Measurements from ENCODE around the gene UBR3. TPM values are rescaled to one million over a fixed set of nuclear protein-coding genes. Genes with fewer than 3 reads are reported as not detected.

The UBR3 gene
- total RNA-seq, 1 donor from 2014 or later = 67.8 TPM

DNA sequence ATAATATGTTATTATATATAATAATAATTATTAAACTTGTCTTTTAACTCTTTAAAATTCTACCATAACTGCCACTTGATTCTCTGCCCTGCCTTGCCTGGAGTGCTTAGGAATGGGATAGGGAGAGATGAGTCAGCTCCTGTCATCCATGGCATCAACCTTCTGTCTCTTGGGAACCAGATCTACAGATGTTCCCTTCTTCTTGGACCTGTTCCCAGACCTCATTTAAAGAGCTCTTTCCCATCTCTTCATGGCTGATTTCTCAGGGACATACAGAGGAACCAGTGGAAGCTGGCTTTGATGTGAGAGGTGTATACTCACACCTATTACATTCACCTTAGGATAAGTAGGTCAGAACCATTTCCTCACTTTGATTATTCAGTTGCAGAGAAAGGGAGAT lies 195.4 kb downstream of the UBR3 start:
- Histone ChIP-seq H3K27ac (ENCODE audit: low read depth, low read length) (no peak overlapping the region), H3K9me3 (ENCODE audit: control insufficient read depth in 3 of 3, low read length in 3 of 3) (no peaks in the 10 kb centered on the region), H3K27me3 (ENCODE audit: control insufficient read depth in 3 of 3, insufficient read depth in 3 of 3, low read length in 3 of 3) (no peaks in the 10 kb centered on the region), H3K36me3 (ENCODE audit: control insufficient read depth in 3 of 3, insufficient read depth in 3 of 3, low read length in 3 of 3) (peaks cover 0 to 10% (median 0%) of the 10 kb centered on the region in 3 donors), H3K9ac (ENCODE audit: low read depth in 1 of 3, low read length in 3 of 3) (no peak overlapping the region), H3K4me1 (ENCODE audit: control insufficient read depth in 3 of 3, insufficient read depth in 3 of 3, low read length in 3 of 3) (peaks cover 5 to 7% (median 7%) of the 10 kb centered on the region in 3 donors), H3K4me3 (ENCODE audit: low read length in 3 of 3) (no peak overlapping the region)

DNA sequence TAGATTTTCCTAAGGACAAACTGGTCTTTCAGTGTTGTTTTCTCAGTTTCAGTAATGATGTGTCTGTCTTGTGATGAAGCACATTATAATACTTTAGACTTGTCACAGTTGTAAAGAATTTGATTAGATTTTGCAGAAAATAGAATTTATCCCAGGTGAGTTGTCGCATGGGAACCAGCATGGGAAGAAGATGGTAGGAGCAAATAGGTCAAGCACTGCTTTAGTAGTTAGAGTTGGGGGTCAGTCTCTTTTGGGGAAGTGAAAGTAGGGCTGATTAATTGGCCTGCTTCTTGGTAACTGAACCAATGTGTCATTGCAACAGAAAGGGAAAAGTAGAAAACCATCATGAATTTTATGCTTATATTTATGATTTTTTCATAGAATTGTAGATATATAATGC lies 197.5 kb downstream of the UBR3 start:
- no peak overlapping the region for H3K9ac ChIP-seq (ENCODE audit: low read depth in 1 of 3, low read length in 3 of 3)
- H3K9me3 ChIP-seq (ENCODE audit: control insufficient read depth in 3 of 3, low read length in 3 of 3) = no peaks in the 10 kb centered on the region
- H3K27me3 ChIP-seq (ENCODE audit: control insufficient read depth in 3 of 3, insufficient read depth in 3 of 3, low read length in 3 of 3) = no peaks in the 10 kb centered on the region
- no peak overlapping the region for H3K27ac ChIP-seq (ENCODE audit: low read depth, low read length)
- H3K36me3 ChIP-seq (ENCODE audit: control insufficient read depth in 3 of 3, insufficient read depth in 3 of 3, low read length in 3 of 3) = peaks cover 0 to 18% (median 10%) of the 10 kb centered on the region in 3 donors
- no peak overlapping the region for H3K4me3 ChIP-seq (ENCODE audit: low read length in 3 of 3)
- no peaks in the 10 kb centered on the region for H3K4me1 ChIP-seq (ENCODE audit: control insufficient read depth in 3 of 3, insufficient read depth in 3 of 3, low read length in 3 of 3)

DNA sequence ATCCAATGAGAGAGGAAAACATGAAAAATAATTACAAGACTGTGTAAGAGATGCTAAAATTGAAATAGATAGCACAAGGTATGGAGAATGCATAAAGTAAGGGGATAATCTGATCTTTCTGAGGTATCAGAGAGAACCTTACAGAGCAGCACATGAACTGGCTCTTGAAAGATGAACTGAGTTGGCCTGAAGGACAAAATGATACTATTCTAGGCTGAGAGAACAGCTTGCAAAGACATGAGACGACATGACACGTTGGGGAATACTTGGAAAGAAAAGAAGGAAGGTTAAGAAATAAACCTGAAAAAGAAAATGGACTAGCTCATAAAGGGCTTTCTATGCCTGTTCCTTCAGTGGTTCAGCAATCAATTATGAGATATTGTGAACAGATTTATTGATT lies 198.0 kb downstream of the UBR3 start:
- Histone ChIP-seq H3K4me1 (ENCODE audit: control insufficient read depth in 3 of 3, insufficient read depth in 3 of 3, low read length in 3 of 3) (no peaks in the 10 kb centered on the region), H3K27ac (ENCODE audit: low read depth, low read length) (no peak overlapping the region), H3K9me3 (ENCODE audit: control insufficient read depth in 3 of 3, low read length in 3 of 3) (no peaks in the 10 kb centered on the region), H3K36me3 (ENCODE audit: control insufficient read depth in 3 of 3, insufficient read depth in 3 of 3, low read length in 3 of 3) (peaks cover 0 to 23% (median 15%) of the 10 kb centered on the region in 3 donors), H3K4me3 (ENCODE audit: low read length in 3 of 3) (no peak overlapping the region), H3K27me3 (ENCODE audit: control insufficient read depth in 3 of 3, insufficient read depth in 3 of 3, low read length in 3 of 3) (no peaks in the 10 kb centered on the region), H3K9ac (ENCODE audit: low read depth in 1 of 3, low read length in 3 of 3) (no peak overlapping the region)

DNA sequence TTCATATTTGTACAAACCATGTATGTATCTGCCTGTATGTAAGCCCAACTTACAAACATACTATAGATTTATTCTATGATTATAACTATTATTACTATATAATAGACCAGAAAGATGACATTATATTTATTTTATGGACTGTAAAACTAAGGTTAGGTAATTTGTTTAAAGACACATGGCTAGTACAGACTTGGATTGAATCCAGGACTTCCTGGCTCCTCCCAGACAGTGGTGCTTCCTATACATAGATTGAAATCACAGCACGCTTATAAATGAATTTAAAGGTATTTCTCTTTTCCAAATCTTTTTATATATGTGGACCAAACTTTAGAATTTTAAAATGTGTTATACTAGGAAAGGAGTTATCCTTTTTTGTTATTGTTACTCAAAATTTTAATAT lies 199.1 kb downstream of the UBR3 start:
- Histone ChIP-seq H3K9ac (ENCODE audit: low read depth in 1 of 3, low read length in 3 of 3) (no peak overlapping the region), H3K27ac (ENCODE audit: low read depth, low read length) (no peak overlapping the region), H3K4me1 (ENCODE audit: control insufficient read depth in 3 of 3, insufficient read depth in 3 of 3, low read length in 3 of 3) (no peaks in the 10 kb centered on the region), H3K4me3 (ENCODE audit: low read length in 3 of 3) (no peak overlapping the region), H3K27me3 (ENCODE audit: control insufficient read depth in 3 of 3, insufficient read depth in 3 of 3, low read length in 3 of 3) (no peaks in the 10 kb centered on the region), H3K9me3 (ENCODE audit: control insufficient read depth in 3 of 3, low read length in 3 of 3) (no peaks in the 10 kb centered on the region), H3K36me3 (ENCODE audit: control insufficient read depth in 3 of 3, insufficient read depth in 3 of 3, low read length in 3 of 3) (peaks cover 0 to 23% (median 19%) of the 10 kb centered on the region in 3 donors)

DNA sequence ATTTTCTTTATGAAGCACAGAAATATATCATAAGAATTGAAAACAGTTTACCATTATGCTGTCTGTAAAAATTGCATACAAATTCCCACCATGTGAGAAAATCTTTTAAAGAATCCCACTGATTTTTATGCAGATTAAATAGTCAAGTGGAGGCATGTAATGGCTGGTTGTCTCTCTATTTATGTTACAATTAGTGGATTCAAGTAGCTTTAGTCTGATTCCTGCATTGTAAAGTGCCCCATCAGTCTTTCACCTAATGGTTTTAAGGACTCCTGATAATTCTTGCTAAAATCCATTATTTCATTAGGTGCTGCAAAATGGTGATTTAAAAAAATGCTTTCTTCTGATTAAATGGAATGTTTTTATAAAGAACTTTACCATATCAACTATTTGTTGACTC lies 202.3 kb downstream of the UBR3 start:
- H3K4me1 ChIP-seq (ENCODE audit: control insufficient read depth in 3 of 3, insufficient read depth in 3 of 3, low read length in 3 of 3) = no peaks in the 10 kb centered on the region
- H3K9me3 ChIP-seq (ENCODE audit: control insufficient read depth in 3 of 3, low read length in 3 of 3) = no peaks in the 10 kb centered on the region
- no peak overlapping the region for H3K9ac ChIP-seq (ENCODE audit: low read depth in 1 of 3, low read length in 3 of 3)
- H3K27me3 ChIP-seq (ENCODE audit: control insufficient read depth in 3 of 3, insufficient read depth in 3 of 3, low read length in 3 of 3) = no peaks in the 10 kb centered on the region
- peaks cover 0 to 23% (median 19%) of the 10 kb centered on the region in 3 donors for H3K36me3 ChIP-seq (ENCODE audit: control insufficient read depth in 3 of 3, insufficient read depth in 3 of 3, low read length in 3 of 3)
- H3K27ac ChIP-seq (ENCODE audit: low read depth, low read length) = no peak overlapping the region
- no peak overlapping the region for H3K4me3 ChIP-seq (ENCODE audit: low read length in 3 of 3)

DNA sequence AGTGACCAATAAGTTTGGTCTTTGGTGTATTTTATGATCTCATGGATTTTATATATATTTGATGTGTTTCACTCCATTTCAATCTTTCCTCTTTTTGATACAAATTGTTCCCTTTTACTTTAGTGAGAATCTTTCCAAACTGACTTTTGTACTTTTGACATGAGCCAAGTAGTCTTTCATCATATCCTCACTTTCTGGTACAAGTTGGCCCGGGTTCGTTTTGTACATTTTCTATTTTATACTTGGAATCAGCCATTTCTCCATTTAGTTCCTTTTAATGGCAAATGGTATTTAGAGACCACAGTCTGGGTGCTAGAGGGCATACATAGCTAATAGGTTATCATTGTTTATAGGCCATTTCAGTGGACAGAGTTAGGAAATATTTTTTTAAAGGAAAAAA lies 202.8 kb downstream of the UBR3 start:
- Histone ChIP-seq H3K36me3 (ENCODE audit: control insufficient read depth in 3 of 3, insufficient read depth in 3 of 3, low read length in 3 of 3) (peaks cover 0 to 23% (median 19%) of the 10 kb centered on the region in 3 donors), H3K9ac (ENCODE audit: low read depth in 1 of 3, low read length in 3 of 3) (no peak overlapping the region), H3K27me3 (ENCODE audit: control insufficient read depth in 3 of 3, insufficient read depth in 3 of 3, low read length in 3 of 3) (no peaks in the 10 kb centered on the region), H3K9me3 (ENCODE audit: control insufficient read depth in 3 of 3, low read length in 3 of 3) (no peaks in the 10 kb centered on the region), H3K27ac (ENCODE audit: low read depth, low read length) (no peak overlapping the region), H3K4me3 (ENCODE audit: low read length in 3 of 3) (no peak overlapping the region), H3K4me1 (ENCODE audit: control insufficient read depth in 3 of 3, insufficient read depth in 3 of 3, low read length in 3 of 3) (no peaks in the 10 kb centered on the region)

DNA sequence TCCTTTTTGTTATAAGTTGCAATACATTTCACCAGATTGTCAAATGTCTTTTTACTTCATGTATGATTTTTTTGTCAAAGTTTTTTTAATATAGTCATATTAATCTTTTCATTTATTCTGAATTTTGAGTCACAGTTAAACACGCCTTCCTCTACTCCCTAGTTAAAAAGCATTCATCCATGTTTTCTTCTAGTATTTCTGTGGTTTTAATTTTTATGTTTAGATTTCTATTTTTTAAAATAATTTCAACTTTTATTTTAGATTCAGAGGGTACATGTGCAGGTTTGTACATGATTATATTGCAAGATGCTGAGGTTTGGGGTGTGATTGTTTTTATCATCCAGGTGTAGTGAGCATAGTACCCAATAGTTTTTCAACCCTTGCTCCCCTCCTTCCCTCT lies 204.0 kb downstream of the UBR3 start:
- no peaks in the 10 kb centered on the region for H3K27me3 ChIP-seq (ENCODE audit: control insufficient read depth in 3 of 3, insufficient read depth in 3 of 3, low read length in 3 of 3)
- H3K36me3 ChIP-seq (ENCODE audit: control insufficient read depth in 3 of 3, insufficient read depth in 3 of 3, low read length in 3 of 3) = peaks cover 0 to 23% (median 19%) of the 10 kb centered on the region in 3 donors
- no peak overlapping the region for H3K27ac ChIP-seq (ENCODE audit: low read depth, low read length)
- no peak overlapping the region for H3K9ac ChIP-seq (ENCODE audit: low read depth in 1 of 3, low read length in 3 of 3)
- H3K9me3 ChIP-seq (ENCODE audit: control insufficient read depth in 3 of 3, low read length in 3 of 3) = no peaks in the 10 kb centered on the region
- H3K4me1 ChIP-seq (ENCODE audit: control insufficient read depth in 3 of 3, insufficient read depth in 3 of 3, low read length in 3 of 3) = no peaks in the 10 kb centered on the region
- no peak overlapping the region for H3K4me3 ChIP-seq (ENCODE audit: low read length in 3 of 3)

DNA sequence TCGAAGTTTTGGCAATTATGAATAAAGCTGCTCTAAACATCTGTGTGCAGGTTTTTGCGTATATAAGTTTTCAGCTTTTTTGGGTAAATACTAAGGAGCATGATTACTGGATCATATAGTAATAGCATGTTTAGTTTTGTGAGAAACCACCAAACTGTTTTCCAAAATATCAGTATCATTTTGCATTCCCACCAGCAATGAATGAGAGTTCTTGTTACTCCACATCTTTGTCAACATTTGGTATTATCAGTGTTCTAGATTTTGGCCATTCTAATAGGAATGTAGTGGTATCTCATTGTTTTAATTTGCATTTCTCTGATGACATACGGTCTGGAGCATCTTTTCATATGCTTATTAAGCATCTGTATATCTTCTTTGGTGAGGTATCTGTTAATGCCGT lies 207.3 kb downstream of the UBR3 start:
- H3K27me3 ChIP-seq (ENCODE audit: control insufficient read depth in 3 of 3, insufficient read depth in 3 of 3, low read length in 3 of 3) = no peaks in the 10 kb centered on the region
- H3K27ac ChIP-seq (ENCODE audit: low read depth, low read length) = no peak overlapping the region
- H3K4me3 ChIP-seq (ENCODE audit: low read length in 3 of 3) = no peak overlapping the region

DNA sequence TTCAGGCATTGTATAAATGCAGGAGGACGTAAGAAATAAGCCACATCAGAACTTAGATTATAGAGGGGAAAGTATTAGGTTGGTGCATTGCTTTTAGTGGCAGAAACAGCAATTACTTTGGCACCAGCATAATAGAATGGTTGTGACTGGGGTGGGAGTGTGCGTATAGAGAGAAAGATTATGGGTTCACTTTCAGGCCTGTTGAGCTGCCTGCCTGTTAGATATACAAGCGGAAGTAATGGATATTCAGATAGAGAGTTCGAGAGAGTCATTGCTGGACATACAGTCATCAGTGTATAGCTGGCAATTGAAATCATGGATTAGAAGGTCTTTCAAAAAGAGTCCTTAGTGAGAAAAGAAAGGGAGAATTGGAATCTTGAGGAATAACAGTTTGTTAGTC lies 211.5 kb downstream of the UBR3 start:
- Histone ChIP-seq H3K36me3 (ENCODE audit: control insufficient read depth in 3 of 3, insufficient read depth in 3 of 3, low read length in 3 of 3) (peaks cover 0 to 7% (median 0%) of the 10 kb centered on the region in 3 donors), H3K27me3 (ENCODE audit: control insufficient read depth in 3 of 3, insufficient read depth in 3 of 3, low read length in 3 of 3) (no peaks in the 10 kb centered on the region), H3K9me3 (ENCODE audit: control insufficient read depth in 3 of 3, low read length in 3 of 3) (no peaks in the 10 kb centered on the region), H3K4me1 (ENCODE audit: control insufficient read depth in 3 of 3, insufficient read depth in 3 of 3, low read length in 3 of 3) (no peaks in the 10 kb centered on the region), H3K4me3 (ENCODE audit: low read length in 3 of 3) (no peak overlapping the region), H3K27ac (ENCODE audit: low read depth, low read length) (no peak overlapping the region), H3K9ac (ENCODE audit: low read depth in 1 of 3, low read length in 3 of 3) (no peak overlapping the region)

More for the DNA sequence above, 207.3 kb downstream of the UBR3 start:
- Histone ChIP-seq H3K4me1 (ENCODE audit: control insufficient read depth in 3 of 3, insufficient read depth in 3 of 3, low read length in 3 of 3) (no peaks in the 10 kb centered on the region), H3K9ac (ENCODE audit: low read depth in 1 of 3, low read length in 3 of 3) (no peak overlapping the region), H3K36me3 (ENCODE audit: control insufficient read depth in 3 of 3, insufficient read depth in 3 of 3, low read length in 3 of 3) (peaks cover 0 to 15% (median 9%) of the 10 kb centered on the region in 3 donors), H3K9me3 (ENCODE audit: control insufficient read depth in 3 of 3, low read length in 3 of 3) (no peaks in the 10 kb centered on the region)

DNA sequence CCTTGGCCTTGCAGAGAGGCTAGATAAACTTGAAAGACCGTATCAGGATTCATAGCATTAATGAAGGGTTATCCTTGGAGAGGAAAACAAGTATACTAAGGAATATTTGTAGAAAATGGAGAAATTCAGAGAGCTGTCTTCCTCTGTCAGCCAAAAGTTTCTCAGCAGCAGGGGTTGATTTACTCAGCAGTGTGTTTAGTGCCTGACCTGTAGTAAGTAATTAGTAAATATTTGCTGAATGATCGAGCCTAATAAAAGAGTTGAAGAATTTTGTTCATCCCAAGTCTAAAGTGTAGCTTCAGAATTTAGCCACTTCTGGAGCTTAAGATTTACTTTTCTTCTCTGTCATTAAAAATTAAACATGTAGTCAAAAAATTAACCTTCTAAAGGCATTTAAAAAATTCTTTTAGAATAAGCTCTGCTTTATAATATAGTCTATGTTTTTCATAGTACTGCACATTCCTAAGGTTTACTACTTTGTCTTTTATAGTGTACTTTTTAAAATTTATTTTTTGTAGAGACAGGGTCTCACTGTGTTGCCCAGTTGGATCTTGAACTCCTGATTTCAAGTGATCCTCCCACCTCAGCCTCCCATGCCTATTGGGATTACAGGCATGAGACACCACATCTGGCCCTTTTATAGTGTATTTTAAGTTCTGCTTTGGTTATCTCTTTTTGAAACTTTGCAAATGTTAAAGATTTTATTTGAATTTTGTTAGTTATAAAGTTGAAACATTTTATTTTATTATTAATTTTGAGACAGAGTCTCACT lies 212.3 kb downstream of the UBR3 start:
- Histone ChIP-seq H3K9ac (ENCODE audit: low read depth in 1 of 3, low read length in 3 of 3) (no peak overlapping the region), H3K9me3 (ENCODE audit: control insufficient read depth in 3 of 3, low read length in 3 of 3) (no peaks in the 10 kb centered on the region), H3K27ac (ENCODE audit: low read depth, low read length) (no peak overlapping the region), H3K36me3 (ENCODE audit: control insufficient read depth in 3 of 3, insufficient read depth in 3 of 3, low read length in 3 of 3) (peaks cover 0 to 5% (median 3%) of the 10 kb centered on the region in 3 donors), H3K4me1 (ENCODE audit: control insufficient read depth in 3 of 3, insufficient read depth in 3 of 3, low read length in 3 of 3) (no peaks in the 10 kb centered on the region), H3K4me3 (ENCODE audit: low read length in 3 of 3) (no peak overlapping the region), H3K27me3 (ENCODE audit: control insufficient read depth in 3 of 3, insufficient read depth in 3 of 3, low read length in 3 of 3) (no peaks in the 10 kb centered on the region)
